GM12872 (cell line): ENCODE results near the gene NET1.

Source experiments
- CTCF ChIP-seq: IDR thresholded peaks from 3 replicates; pipeline ENCODE4 v1.5.1; 2011; ENCODE audit warnings: low read depth, mild to moderate bottlenecking, low read length, moderate library complexity; ENCODE audit not compliant: insufficient read depth

NET1 gene

GRCh38 chr10:5447056-5447455 is 34.7 kb downstream of the NET1 start:
- TF ChIP-seq CTCF, result no peak

GRCh38 chr10:5447611-5448071 is 35.3 kb downstream of the NET1 start:
- TF ChIP-seq CTCF, result no peak

GRCh38 chr10:5448333-5449001 is 36.1 kb downstream of the NET1 start:
- TF ChIP-seq CTCF, result no peak

GRCh38 chr10:5449227-5449626 is 36.9 kb downstream of the NET1 start:
- no peak for TF ChIP-seq CTCF

- no peak for TF ChIP-seq CTCF
These were observed 37.5 kb downstream of the NET1 start for GRCh38 chr10:5449823-5450222.

GRCh38 chr10:5450605-5451384 is 38.4 kb downstream of the NET1 start:
- TF ChIP-seq CTCF, result no peak

- no peak for TF ChIP-seq CTCF
These were observed 41.6 kb downstream of the NET1 start for GRCh38 chr10:5453749-5454489.
